GM19238 (cell line): ENCODE results near the gene UBE2D1.
"Not testable (repeated sequence)": the region's sequence is repeated elsewhere in the genome, so short reads cannot be mapped to it uniquely, and the experiment has no call there.

Experiments used
- DNase-seq: peaks from one replicate; pipeline ENCODE4 v3.0.0; 2011; ENCODE audit warnings: low spot score; ENCODE audit not compliant: insufficient read length

The UBE2D1 gene

DNA sequence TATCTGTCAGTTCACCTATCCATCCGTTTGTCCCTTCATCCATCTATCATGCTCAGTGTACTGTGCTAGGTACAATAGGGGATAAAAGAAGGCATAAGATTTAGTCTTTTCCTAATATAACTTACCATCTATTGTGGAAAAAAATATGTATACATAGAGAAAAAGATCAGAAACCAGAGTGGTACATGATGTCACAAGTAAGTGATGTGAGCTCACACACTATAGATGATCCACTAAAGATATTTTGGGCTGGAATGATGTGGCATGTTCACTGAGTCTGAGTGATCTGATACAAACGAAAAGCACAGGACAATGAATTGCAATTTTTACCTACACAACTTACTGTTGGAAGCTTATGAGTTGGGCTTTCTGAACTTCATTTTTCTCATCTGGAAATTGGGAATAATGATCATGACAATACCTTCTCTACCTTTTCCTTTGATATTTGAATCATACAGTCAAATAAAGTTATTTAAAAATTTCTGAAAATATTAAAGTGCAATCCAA is 47.7 kb downstream of the UBE2D1 start:
- no peak for DNase-seq

DNA sequence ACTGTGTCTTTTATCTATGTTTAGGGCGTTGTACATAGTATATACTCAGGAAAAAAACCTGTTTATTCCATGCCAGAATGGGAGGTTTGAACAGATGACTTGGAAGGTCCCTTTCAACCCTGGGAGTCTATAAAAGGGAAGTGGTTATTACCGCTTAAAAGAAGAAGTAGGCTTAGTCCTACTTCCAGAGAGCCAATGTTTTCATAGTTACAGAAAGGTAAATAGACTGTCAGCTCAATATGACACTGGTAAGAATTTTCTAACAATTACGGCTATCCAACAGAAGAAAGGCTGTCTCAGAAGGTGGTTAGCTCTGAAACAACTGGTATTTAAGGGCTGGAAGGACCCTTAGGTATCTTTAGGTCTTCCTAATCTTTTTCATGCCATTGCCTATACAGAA is 49.3 kb downstream of the UBE2D1 start:
- peak; percentile 3 for DNase-seq

DNA sequence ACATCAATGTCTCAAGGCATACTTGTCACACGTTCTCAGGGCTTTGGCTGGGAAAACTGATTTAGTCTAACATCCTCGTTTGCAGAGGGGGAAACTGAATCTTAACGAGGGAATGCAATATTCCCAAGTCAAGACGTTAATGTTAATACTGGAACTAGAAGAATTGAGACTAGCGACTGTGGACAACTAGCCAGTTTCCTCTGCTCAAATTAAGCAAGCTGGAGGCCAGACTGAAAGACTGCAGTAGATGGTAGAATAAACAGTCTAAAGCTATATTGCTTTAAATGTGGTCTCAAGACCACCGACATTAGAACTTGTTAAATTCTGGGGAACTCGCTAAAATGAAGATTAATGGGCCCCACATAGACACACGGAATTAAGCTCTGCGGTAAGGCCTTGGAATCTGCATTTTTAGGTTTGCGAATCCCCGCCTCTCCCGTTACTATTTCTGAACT is 49.8 kb downstream of the UBE2D1 start:
- DNase-seq: no peak

DNA sequence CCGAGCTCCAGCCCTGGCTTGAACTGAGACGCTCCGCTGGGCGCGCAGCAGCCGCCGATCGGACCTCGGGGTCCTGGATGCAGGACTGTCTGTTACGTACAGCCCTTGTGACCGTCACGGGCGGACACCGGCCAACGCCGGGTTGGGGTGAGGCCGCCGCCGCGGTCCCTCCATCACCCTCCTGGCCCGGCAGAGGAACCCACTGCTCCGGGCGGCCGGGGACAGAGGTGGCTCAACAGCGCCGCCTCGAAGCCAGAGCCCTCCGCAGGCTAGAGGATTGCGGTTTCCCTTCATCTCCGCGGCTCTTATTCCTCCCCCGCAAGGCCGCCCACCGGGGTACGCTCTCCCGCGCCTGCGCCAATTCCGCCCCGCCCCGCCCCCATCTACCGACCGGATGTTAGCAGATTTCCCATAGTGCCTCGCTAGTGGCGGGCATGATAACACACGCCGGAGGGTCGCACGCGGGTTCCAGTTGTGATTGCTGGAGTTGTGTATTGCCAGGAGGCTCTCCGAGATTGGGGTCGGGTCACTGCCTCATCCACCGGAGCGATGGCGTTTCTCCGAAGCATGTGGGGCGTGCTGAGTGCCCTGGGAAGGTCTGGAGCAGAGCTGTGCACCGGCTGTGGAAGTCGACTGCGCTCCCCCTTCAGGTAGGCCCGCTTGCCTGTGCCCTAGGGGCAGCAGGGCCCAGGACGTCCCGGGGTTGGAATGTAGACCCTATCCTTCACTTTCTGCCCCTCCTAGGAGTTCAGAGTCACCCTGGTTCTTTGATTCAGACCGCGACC is 50.4 kb downstream of the UBE2D1 start, which contains the start of gene TFAM:
TFAM (plus strand) TSS at position 412 of the 785 bp plus-strand sequence; CDS start at position 550, 138 bp downstream.
- DNase-seq: peak; percentile 73

DNA sequence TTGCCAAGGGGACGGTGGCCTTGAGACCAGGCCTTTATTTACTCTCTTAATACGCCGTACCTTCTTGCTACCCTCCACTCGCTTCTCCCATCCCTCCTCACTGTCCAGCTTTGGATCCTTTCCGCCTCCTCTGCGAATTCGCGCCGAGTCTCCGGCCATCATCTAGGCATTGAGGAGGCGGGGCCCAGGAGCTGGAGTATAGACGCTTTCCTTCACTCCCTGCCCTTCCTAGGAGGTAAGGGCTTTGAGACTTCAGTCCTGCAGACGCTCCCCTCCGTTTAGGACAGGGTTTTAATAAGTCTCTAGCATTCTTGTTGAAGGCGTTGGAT is 50.9 kb downstream of the UBE2D1 start:
- peak; percentile 1 for DNase-seq

DNA sequence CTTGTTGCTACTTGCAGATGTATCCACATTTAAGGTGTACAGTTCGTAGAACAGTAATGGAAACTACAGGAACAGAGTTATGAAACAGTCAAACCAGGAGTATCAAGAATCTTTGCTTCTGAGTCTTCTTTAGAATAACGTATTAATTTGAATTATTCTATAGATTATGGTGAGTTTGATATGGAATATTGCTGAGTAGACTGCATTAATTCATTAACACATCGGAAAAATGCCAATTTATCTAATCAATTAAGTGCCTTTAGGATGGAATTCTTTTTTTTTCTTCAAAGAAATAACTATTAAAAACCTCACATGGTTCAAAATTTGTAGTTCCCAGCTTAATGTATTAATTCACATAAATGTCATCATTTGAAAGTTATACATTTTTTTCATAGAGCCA is 54.2 kb downstream of the UBE2D1 start:
- no peak for DNase-seq

DNA sequence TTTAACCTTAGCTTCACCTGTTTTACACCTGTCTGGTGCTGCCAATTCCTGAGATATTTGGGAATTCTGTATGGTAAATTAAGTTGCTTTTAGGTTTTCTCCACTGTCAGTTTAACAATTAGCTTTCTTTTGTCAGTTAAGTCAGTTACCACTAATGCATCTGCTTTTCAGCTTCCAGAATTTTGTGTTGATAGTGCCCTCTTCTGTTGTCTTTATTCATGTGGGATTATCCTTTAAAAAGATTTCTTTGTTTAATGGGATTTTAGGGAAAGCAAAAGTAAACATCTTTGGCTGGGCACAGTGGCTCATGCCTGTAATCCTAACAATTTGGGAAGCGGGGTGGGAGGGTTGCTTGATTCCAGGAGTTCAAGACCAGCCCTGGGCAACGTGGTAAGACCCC is 58.5 kb downstream of the UBE2D1 start:
- DNase-seq: no peak

DNA sequence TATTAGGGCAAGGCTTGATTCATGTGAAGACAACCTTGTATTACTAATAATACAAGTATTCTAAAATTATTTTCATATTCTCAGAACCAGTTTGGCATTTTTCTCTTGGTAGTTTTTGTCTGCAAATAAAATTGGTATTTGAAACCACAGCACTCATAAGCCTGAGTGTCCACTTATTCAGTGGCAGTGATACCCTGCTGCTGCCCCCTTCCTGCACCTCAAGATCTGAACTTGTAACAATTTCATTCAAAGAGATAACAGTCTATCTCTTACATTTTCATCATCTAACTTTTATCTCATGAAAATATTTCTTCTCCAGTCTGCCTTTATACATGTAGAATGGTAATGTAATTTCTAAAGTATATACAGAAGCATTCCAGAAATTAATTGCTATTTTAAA is 59.7 kb downstream of the UBE2D1 start:
- DNase-seq: no peak

DNA sequence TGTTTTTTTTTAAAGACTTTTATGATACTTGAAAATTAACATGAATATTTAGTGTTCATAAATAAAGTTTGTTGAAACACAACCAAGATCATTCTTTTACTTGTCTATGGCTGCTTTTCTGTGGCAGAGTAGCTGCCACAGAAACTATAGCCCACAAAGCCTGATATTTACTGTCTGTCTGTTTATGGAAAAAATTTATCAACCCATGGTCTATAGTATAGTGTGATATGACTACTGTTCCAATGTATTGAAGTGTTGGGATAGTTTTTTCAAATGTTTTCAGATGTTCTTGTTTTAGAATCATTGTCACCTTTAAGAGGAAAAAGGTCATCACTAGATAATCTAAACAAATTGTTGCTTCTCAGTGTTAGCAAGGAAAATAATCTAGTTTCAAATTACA is 61.3 kb downstream of the UBE2D1 start:
- no peak for DNase-seq

DNA sequence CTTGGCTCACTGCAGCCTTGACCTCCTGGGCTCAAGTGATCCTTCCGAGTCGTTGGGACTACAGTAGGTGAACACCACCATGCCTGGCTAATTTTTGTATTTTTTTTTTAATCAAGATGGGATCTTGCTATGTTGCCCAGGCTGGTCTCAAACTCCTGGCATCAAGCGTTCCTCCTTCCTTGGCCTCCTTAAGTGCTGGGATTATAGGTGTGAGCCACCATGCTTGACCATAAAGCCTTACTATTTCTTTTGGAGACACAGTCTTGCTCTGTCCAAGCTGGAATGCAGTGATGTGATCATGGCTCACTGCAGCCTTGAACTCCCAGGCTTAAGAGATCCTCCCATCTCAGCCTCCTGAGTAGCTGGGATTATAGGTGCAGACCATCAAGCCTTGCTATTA is 63.0 kb downstream of the UBE2D1 start:
- DNase-seq: no peak

DNA sequence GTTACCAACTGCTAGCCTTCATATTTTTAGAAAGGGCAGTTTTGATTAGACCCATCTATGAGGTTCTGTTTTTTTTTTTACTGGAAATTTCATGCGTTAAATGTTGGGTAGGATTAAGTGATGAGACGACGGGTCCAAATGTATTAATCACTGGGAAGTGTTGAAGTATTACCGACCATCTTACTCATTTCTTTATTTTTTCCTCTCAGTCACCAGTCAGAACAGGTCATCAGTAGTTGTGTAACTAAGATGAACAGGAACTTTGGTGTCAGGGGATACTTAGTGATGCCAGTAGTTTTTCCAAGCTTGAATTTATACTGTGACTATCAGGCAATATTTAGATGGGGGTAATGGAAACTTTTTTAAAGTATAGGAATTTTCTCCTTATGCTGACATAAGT is 64.6 kb downstream of the UBE2D1 start:
- no peak for DNase-seq

DNA sequence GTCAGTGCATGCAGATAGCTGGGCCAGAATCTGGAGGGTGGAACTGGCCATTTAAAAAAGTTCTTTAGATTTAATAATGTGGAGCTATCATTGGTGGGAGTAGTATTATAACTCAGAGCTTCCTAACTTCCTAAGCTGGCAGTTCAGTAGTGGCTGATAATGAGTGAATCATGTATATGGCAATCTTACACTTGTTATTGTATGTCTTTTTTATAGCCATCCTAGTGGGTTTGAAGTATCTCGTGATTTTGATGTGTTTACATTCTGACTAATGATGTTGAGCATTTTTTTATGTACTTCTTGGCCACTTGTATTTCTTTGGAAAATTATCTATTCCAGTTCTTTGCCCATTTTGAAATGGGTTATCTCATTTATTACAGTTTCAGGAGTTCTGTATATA is 65.8 kb downstream of the UBE2D1 start:
- DNase-seq: no peak

DNA sequence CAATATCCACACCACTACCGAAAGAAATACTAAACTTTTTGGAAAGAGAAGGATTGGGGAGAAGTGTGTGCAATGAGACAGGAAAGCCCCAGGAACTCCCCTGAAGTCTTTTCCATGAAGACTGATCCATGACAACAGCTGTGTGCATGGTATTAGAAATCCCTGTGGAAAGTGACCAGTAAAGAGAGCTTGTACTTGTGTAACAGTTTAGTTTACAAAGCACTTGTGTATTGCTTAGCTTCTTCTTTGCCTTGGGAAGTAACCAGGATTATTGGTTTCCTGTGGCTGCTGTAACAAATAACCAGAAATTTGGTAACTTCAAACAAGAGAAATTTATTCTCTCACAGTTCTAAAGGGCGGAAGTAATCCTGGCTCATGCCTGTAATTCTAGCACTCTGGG is 69.2 kb downstream of the UBE2D1 start:
- DNase-seq: no peak

DNA sequence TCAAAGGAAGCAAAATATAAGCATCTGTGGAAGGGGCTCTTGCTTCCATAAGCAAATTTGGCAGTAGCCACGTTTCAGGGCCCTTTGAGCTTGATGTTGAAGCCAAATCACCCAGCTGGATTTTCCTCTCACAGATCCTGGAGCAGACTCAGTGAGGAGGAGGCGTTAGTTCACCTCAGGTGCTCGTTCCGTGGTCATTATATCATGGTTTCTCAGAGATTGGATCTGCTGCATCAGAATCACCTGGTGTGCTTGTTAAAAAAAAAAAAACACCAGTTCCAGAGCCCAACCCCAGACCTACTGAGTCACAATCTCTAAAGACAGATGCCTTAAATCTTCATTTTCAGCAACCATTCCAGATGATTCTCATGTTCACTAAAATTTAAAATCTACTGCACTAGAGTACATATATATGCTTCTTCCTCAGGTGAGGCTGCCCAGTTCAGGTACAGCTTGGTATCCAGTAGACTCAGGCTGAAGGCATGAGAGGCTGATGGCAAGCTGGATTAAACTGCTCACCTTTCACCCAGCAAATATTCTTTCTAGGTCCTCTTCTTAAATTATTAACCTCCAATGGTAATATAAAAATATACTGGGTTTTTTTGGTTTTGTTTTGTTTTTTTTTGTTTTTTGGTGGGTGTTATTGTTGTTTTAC is 75.3 kb downstream of the UBE2D1 start:
- DNase-seq: no peak

DNA sequence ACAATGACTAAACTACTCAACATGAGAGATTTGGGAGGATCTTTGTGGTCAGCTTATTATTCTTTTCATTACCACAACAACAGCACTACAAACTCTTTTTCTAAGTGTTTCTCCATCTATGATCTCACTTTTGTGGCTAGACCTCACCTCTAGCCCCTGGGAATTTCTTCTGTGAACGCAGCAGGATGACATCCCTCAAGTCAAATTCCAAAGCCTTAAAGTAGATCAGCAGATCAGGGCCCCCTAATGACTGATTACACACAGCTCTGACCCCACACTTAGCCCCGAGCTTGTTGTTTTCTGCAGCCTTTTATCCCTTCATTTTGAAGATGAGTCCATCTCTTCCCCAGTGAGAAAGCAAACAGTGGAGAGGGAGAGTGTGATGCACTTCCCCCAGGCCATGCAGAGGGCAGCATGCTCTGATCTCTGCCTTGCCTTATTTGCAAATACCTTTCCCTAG is 77.7 kb downstream of the UBE2D1 start:
- DNase-seq: no peak

DNA sequence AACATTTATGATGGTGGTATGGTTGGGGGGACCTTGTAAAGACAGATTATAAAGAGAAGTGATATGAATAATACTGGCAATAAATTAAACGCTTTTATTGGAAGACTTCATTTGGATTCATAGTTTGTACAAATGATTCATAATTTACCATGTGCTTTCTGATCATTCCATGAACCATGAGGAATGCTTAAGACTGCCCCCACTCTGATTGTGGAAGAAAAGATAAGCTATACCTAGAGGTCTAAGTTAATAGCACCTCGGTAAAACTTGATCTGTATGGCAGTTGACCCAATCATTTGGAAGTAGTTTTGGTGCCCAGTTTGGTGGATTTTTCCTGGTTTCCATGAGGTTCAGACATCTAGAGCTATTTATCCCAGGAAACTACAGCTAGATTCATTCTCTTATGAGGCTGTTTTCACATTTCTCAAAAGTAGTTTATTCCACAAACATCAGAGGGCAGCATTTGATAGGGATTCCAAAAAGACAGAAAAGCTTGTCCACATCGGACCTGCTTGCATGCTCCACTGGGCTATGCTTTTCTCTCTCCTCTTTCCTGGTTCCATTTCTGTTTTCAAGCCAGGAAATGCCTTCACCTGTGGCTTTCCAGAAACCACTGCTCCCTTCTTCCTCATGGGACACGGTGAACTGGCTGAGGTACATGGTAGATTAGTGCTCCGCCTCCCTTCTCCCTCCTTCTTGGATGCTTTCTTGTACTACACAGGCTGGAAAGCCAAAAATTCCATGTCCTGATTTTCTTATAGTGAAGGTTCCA is 79.7 kb downstream of the UBE2D1 start:
- DNase-seq: no peak

DNA sequence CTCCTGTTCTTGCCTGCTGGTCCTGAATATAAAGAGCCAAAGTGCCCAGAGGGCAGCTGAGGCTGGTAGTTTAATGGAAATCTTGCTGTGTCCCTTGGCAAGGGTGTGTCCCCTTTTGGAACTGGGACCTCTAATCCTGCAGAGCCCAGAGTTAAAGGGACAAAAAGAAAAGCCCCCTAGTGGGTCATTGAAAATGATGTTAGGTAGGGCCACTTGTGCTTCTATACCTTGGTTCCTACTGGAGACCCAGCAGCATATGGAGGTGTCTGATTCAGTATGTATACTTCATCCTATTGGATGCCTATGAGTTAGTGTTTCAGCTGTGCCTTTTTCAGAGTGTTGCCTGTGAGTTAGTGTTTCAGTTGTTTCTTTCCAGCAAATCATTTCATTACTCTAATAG is 81.0 kb downstream of the UBE2D1 start:
- no peak for DNase-seq

DNA sequence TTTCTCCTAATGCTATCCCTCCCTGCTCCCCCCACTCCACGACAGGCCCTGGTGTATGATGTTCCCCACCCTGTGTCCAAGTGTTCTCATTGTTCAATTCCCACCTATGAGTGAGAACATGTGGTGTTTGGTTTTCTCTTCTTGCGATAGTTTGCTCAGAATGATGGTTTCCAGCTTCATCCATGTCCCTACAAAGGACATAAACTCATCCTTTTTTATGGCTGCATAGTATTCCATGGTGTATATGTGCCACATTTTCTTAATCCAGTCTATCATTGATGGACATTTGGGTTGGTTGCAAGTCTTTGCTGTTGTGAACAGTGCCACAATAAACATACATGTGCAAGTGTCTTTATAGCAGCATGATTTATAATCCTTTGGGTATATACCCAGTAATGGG is 83.1 kb downstream of the UBE2D1 start:
- DNase-seq: not testable (repeated sequence)
